HepG2 (cell line): Measurements from ENCODE around the gene XXYLT1. TPM values are rescaled to one million over a fixed set of nuclear protein-coding genes. Genes with fewer than 3 reads are reported as not detected.

Experiments used
- AHDC1 ChIP-seq: sonication (generic); formaldehyde crosslinking; IDR thresholded peaks from 2 replicates; pipeline ENCODE4 v1.5.1; 2020; ENCODE audit warnings: mild to moderate bottlenecking, missing genetic modification reagents, borderline replicate concordance
- HNF4G ChIP-seq, 2 experiments: sonication (generic) in 1 of 2; formaldehyde crosslinking in 1 of 2; IDR thresholded peaks; 2 replicates each; pipeline versions ENCODE4 v1.4.0 to v1.6.1; 2011 to 2020; ENCODE audit warnings: borderline replicate concordance in 2 of 2, low read depth in 2 of 2, mild to moderate bottlenecking in 2 of 2, low read length in 1 of 2, missing genetic modification reagents in 1 of 2, moderate library complexity in 1 of 2
- RXRA ChIP-seq: sonication (generic); formaldehyde crosslinking; IDR thresholded peaks from 2 replicates; pipeline ENCODE4 v1.5.1; 2020; ENCODE audit warnings: missing genetic modification reagents
- YEATS4 ChIP-seq: sonication (generic); formaldehyde crosslinking; IDR thresholded peaks from 2 replicates; pipeline ENCODE4 v1.4.0; 2020; ENCODE audit warnings: missing genetic modification reagents, borderline replicate concordance
- ZNF264 ChIP-seq: sonication (generic); formaldehyde crosslinking; IDR thresholded peaks from 2 replicates; pipeline ENCODE4 v1.4.0; 2020; ENCODE audit warnings: missing genetic modification reagents
- polyA plus RNA-seq, 8 experiments: library from polyadenylated mRNA; depleted of rRNA in 3 of 8; stranded (reverse) in 7 of 8; unstranded in 1 of 8; fragments of >200 nt; fragmentation: Illumina TruSeq in 4 of 8; extraction: Trizol in 4 of 8; gene quantifications; 2 replicates each; pipeline versions ENCODE4 v1.2.1 to v1.2.3, GENCODE V29; 2011 to 2016; ENCODE audit warnings: low read depth in 4 of 8, missing spikeins in 1 of 8, mixed read lengths in 1 of 8; ENCODE audit not compliant: insufficient read depth in 1 of 8
- total RNA-seq, 5 experiments: library from RNA; depleted of rRNA; stranded (reverse); fragments of >200 nt; fragmentation: Illumina TruSeq; extraction: Trizol; gene quantifications; 2 replicates each; pipeline ENCODE4 v1.2.3, GENCODE V29; 2016; ENCODE audit warnings: low read depth in 1 of 5
- TF ChIP-seq, protein P1 (sequence below): sonication (generic); formaldehyde crosslinking; IDR thresholded peaks from 2 replicates; pipeline ENCODE4 v1.4.0; 2020; ENCODE audit warnings: mild to moderate bottlenecking, missing genetic modification reagents, borderline replicate concordance
- TF ChIP-seq, protein P2 (sequence below): sonication (generic); formaldehyde crosslinking; IDR thresholded peaks from 2 replicates; pipeline ENCODE4 v1.4.0; 2020; ENCODE audit warnings: mild to moderate bottlenecking, missing genetic modification reagents
- TF ChIP-seq, protein P3 (sequence below): IDR thresholded peaks from 2 replicates; pipeline ENCODE4 v1.4.0; 2020; ENCODE audit warnings: mild to moderate bottlenecking, missing genetic modification reagents

XXYLT1 gene
- total and polyA plus RNA-seq, 2 of the 13 experiments (the other 11 are each of a cell fraction or from before 2014, with no cell fraction given): 17.7 to 19.0 TPM

GRCh38 chr3:195031574-195032003, 239.4 kb downstream of the XXYLT1 start (continued):
- TF ChIP-seq, protein P1, sequence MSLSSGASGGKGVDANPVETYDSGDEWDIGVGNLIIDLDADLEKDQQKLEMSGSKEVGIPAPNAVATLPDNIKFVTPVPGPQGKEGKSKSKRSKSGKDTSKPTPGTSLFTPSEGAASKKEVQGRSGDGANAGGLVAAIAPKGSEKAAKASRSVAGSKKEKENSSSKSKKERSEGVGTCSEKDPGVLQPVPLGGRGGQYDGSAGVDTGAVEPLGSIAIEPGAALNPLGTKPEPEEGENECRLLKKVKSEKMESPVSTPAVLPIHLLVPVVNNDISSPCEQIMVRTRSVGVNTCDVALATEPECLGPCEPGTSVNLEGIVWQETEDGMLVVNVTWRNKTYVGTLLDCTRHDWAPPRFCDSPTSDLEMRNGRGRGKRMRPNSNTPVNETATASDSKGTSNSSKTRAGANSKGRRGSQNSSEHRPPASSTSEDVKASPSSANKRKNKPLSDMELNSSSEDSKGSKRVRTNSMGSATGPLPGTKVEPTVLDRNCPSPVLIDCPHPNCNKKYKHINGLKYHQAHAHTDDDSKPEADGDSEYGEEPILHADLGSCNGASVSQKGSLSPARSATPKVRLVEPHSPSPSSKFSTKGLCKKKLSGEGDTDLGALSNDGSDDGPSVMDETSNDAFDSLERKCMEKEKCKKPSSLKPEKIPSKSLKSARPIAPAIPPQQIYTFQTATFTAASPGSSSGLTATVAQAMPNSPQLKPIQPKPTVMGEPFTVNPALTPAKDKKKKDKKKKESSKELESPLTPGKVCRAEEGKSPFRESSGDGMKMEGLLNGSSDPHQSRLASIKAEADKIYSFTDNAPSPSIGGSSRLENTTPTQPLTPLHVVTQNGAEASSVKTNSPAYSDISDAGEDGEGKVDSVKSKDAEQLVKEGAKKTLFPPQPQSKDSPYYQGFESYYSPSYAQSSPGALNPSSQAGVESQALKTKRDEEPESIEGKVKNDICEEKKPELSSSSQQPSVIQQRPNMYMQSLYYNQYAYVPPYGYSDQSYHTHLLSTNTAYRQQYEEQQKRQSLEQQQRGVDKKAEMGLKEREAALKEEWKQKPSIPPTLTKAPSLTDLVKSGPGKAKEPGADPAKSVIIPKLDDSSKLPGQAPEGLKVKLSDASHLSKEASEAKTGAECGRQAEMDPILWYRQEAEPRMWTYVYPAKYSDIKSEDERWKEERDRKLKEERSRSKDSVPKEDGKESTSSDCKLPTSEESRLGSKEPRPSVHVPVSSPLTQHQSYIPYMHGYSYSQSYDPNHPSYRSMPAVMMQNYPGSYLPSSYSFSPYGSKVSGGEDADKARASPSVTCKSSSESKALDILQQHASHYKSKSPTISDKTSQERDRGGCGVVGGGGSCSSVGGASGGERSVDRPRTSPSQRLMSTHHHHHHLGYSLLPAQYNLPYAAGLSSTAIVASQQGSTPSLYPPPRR (CRISPR knock-in tag): peak; percentile 91
- TF ChIP-seq, protein P2, sequence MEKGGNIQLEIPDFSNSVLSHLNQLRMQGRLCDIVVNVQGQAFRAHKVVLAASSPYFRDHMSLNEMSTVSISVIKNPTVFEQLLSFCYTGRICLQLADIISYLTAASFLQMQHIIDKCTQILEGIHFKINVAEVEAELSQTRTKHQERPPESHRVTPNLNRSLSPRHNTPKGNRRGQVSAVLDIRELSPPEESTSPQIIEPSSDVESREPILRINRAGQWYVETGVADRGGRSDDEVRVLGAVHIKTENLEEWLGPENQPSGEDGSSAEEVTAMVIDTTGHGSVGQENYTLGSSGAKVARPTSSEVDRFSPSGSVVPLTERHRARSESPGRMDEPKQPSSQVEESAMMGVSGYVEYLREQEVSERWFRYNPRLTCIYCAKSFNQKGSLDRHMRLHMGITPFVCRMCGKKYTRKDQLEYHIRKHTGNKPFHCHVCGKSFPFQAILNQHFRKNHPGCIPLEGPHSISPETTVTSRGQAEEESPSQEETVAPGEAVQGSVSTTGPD (CRISPR knock-in tag): peak; percentile 74
- TF ChIP-seq, protein P3, sequence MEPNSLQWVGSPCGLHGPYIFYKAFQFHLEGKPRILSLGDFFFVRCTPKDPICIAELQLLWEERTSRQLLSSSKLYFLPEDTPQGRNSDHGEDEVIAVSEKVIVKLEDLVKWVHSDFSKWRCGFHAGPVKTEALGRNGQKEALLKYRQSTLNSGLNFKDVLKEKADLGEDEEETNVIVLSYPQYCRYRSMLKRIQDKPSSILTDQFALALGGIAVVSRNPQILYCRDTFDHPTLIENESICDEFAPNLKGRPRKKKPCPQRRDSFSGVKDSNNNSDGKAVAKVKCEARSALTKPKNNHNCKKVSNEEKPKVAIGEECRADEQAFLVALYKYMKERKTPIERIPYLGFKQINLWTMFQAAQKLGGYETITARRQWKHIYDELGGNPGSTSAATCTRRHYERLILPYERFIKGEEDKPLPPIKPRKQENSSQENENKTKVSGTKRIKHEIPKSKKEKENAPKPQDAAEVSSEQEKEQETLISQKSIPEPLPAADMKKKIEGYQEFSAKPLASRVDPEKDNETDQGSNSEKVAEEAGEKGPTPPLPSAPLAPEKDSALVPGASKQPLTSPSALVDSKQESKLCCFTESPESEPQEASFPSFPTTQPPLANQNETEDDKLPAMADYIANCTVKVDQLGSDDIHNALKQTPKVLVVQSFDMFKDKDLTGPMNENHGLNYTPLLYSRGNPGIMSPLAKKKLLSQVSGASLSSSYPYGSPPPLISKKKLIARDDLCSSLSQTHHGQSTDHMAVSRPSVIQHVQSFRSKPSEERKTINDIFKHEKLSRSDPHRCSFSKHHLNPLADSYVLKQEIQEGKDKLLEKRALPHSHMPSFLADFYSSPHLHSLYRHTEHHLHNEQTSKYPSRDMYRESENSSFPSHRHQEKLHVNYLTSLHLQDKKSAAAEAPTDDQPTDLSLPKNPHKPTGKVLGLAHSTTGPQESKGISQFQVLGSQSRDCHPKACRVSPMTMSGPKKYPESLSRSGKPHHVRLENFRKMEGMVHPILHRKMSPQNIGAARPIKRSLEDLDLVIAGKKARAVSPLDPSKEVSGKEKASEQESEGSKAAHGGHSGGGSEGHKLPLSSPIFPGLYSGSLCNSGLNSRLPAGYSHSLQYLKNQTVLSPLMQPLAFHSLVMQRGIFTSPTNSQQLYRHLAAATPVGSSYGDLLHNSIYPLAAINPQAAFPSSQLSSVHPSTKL: peak; percentile 87
- 0 out of 2 replicates have a peak, but pooled peaks have one; percentile 22 for TF ChIP-seq RXRA
- no peak; the same call in 1 of the 2 replicates for TF ChIP-seq AHDC1 (CRISPR knock-in tag)
- TF ChIP-seq YEATS4 (CRISPR knock-in tag): peak; percentile 26; the same call in 1 of the 2 replicates
- peak; percentile 55; the same call in 1 of the 2 replicates for TF ChIP-seq HNF4G (IDR thresholded peaks at IDR 0.05; ENCODE audit: borderline replicate concordance, low read depth, low read length)
- 0 out of 2 replicates have a peak, but pooled peaks have one; percentile 43 for TF ChIP-seq HNF4G (CRISPR knock-in tag; IDR thresholded peaks at IDR 0.05; ENCODE audit: borderline replicate concordance, low read depth)
- TF ChIP-seq ZNF264 (CRISPR knock-in tag): no peak
